Esophagus squamous epithelium (tissue), 4 donors: ENCODE results near the gene CCM2L.

Experiments
- CTCF ChIP-seq, 6 experiments: fragments of 450-650 bp in 4 of 6; fragments of 200-600 bp in 2 of 6; sonication (generic) in 2 of 6; IDR thresholded peaks; one replicate each; pipeline ENCODE4 v1.5.1; 2016 to 2019; ENCODE audit warnings: antibody characterized with exemption in 6 of 6, mild to moderate bottlenecking in 4 of 6, moderate library complexity in 4 of 6
- POLR2A ChIP-seq, 4 donors: fragments of 450-650 bp; IDR thresholded peaks; one replicate each; pipeline ENCODE4 v1.6.1; 2017; ENCODE audit warnings: antibody characterized with exemption in 4 of 4, mild to moderate bottlenecking in 4 of 4, moderate library complexity in 3 of 4

DNA sequence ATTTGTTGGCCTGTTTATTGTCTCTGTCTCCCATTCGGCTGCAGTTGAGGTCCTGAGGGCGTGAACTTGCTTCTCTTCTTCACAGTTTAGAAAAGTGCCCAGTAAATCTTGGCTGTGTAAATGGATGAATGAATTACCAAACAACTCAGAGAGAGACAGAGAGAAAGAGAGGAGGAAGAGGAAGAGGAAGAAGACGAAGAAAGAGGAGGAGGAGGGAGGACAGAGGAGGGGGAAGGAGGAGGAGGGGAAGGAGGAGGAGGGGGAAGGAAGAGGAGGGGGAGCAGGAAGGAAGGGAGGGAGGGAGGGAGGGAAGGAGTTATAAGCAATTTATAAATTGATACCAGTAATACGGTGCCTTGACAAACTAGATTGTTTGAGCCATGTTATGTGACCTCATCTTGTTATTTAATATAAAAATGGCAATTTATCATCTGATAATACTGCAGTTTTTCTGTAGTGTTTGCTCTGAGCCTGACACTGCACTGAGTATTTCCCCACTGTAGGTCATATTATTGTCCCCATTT lies 60.5 kb downstream of the CCM2L start:
- TF ChIP-seq CTCF (IDR thresholded peaks at IDR 0.05) (no peak), POLR2A (IDR thresholded peaks at IDR 0.05) (no peak)
